Activated CD4-positive, alpha-beta T cell treated with anti-CD3 and anti-CD28 coated beads, Interleukin-2, amount 10 ng/mL, durations not matched to agents 7 days and 5 days (primary cell): Measurements from ENCODE around the gene UBAC1. TPM values are rescaled to one million over a fixed set of nuclear protein-coding genes. Genes with fewer than 3 reads are reported as not detected.

Experiments
- CTCF ChIA-PET: fragments of 350-600 bp; sonication (Branson Sonifier 250); formaldehyde crosslinking; loops from one replicate; lab custom pipeline; 2021; ENCODE audit warnings: antibody characterized with exemption; lab: Charles Lee
- POLR2A ChIA-PET: fragments of 350-600 bp; sonication (Branson Sonifier 250); formaldehyde crosslinking; loops from one replicate; lab custom pipeline; 2021; ENCODE audit warnings: antibody characterized with exemption; lab: Charles Lee
- DNase-seq: peaks from one replicate; pipeline ENCODE4 v3.0.0-alpha.2; 2020
- H3K27ac Mint-ChIP-seq: one replicate; pipeline ENCODE4 v1.8.0; 2021; ENCODE audit warnings: mild to moderate bottlenecking, moderate library complexity, mixed read lengths
- H3K27me3 Mint-ChIP-seq: one replicate; pipeline ENCODE4 v1.8.0; 2021; ENCODE audit warnings: mixed read lengths
- H3K36me3 Mint-ChIP-seq: one replicate; pipeline ENCODE4 v1.8.0; 2021; ENCODE audit warnings: low read depth, mixed read lengths
- H3K4me1 Mint-ChIP-seq: one replicate; pipeline ENCODE4 v1.8.0; 2021; ENCODE audit warnings: mixed read lengths
- H3K4me3 Mint-ChIP-seq: one replicate; pipeline ENCODE4 v1.8.0; 2021; ENCODE audit warnings: mild to moderate bottlenecking, moderate library complexity, mixed read lengths
- H3K9me3 Mint-ChIP-seq: one replicate; pipeline ENCODE4 v1.8.0; 2021; ENCODE audit warnings: mixed read lengths
- total RNA-seq, 2 experiments: library from RNA; stranded (reverse); gene quantifications; one replicate each; pipeline ENCODE4 v1.2.3, GENCODE V29; 2021

UBAC1 gene
- total RNA-seq, 2 experiments from 2014 or later: 29.7 to 32.6 TPM

- no peaks in the 10 kb centered on the region for H3K27me3 Mint-ChIP-seq
- DNase-seq: no peak
- H3K4me1 Mint-ChIP-seq: peaks cover 15% of the 10 kb centered on the region
- POLR2A ChIA-PET: no interaction called here
- CTCF ChIA-PET: no interaction called here
- no peaks in the 10 kb centered on the region for H3K9me3 Mint-ChIP-seq
- H3K27ac Mint-ChIP-seq: no peak overlapping the region
- H3K36me3 Mint-ChIP-seq: no peaks in the 10 kb centered on the region
- H3K4me3 Mint-ChIP-seq: no peak overlapping the region
Measured at GRCh38 chr9:135980926-135981630, 19.9 kb upstream of the UBAC1 start.

GRCh38 chr9:135979547-135980166, 18.5 kb upstream of the UBAC1 start:
- Mint-ChIP-seq H3K27me3 (no peaks in the 10 kb centered on the region), H3K36me3 (no peaks in the 10 kb centered on the region), H3K9me3 (no peaks in the 10 kb centered on the region), H3K4me1 (peaks cover 15% of the 10 kb centered on the region), H3K4me3 (no peak overlapping the region), H3K27ac (peak overlapping the region; percentile 90)
- CTCF ChIA-PET: no interaction called here
- no peak for DNase-seq
- POLR2A ChIA-PET: no interaction called here

- ChIA-PET POLR2A (no interaction called here), CTCF (no interaction called here)
- DNase-seq: peak; percentile 84
- H3K27me3 Mint-ChIP-seq: no peaks in the 10 kb centered on the region
- peak overlapping the region; percentile 90 for H3K27ac Mint-ChIP-seq
- peak overlapping the region; percentile 63 for H3K4me3 Mint-ChIP-seq
- H3K36me3 Mint-ChIP-seq: no peaks in the 10 kb centered on the region
- H3K4me1 Mint-ChIP-seq: peaks cover 17% of the 10 kb centered on the region
- no peaks in the 10 kb centered on the region for H3K9me3 Mint-ChIP-seq
Measured at GRCh38 chr9:135978642-135979546, 17.7 kb upstream of the UBAC1 start.

GRCh38 chr9:135976944-135977343, 15.8 kb upstream of the UBAC1 start:
- POLR2A ChIA-PET: no interaction called here
- Mint-ChIP-seq H3K4me3 (no peak overlapping the region), H3K27ac (peak overlapping the region; percentile 54), H3K9me3 (no peaks in the 10 kb centered on the region), H3K27me3 (no peaks in the 10 kb centered on the region), H3K4me1 (peaks cover 26% of the 10 kb centered on the region), H3K36me3 (no peaks in the 10 kb centered on the region)
- DNase-seq: no peak
- CTCF ChIA-PET: no interaction called here

- H3K4me1 Mint-ChIP-seq: peaks cover 26% of the 10 kb centered on the region
- H3K27me3 Mint-ChIP-seq: no peaks in the 10 kb centered on the region
- no peak overlapping the region for H3K4me3 Mint-ChIP-seq
- no peaks in the 10 kb centered on the region for H3K9me3 Mint-ChIP-seq
- ChIA-PET CTCF (no interaction called here), POLR2A (no interaction called here)
- DNase-seq: no peak
- peak overlapping the region; percentile 54 for H3K27ac Mint-ChIP-seq
- no peaks in the 10 kb centered on the region for H3K36me3 Mint-ChIP-seq
Measured at GRCh38 chr9:135976531-135976930, 15.4 kb upstream of the UBAC1 start.

- CTCF ChIA-PET: interaction anchor here (1.7 kb wide), 1 partner anchor 147 kb away, joined by 5 read pairs; no protein-coding TSS in a partner anchor
Measured at GRCh38 chr9:135975834-135976233, 14.7 kb upstream of the UBAC1 start.

GRCh38 chr9:135974220-135974573, 13.0 kb upstream of the UBAC1 start:
- Mint-ChIP-seq H3K36me3 (no peaks in the 10 kb centered on the region), H3K27ac (no peak overlapping the region), H3K9me3 (no peaks in the 10 kb centered on the region), H3K27me3 (no peaks in the 10 kb centered on the region), H3K4me3 (no peak overlapping the region), H3K4me1 (peaks cover 21% of the 10 kb centered on the region)
- no peak for DNase-seq
- ChIA-PET CTCF (interaction anchor here (0.9 to 1.7 kb wide), 3 partner anchors 16 to 148 kb away, joined by 3 to 5 read pairs (median 4); no protein-coding TSS in a partner anchor), POLR2A (no interaction called here)

More at GRCh38 chr9:135975834-135976233, 14.7 kb upstream of the UBAC1 start:
- H3K9me3 Mint-ChIP-seq: no peaks in the 10 kb centered on the region
- no peaks in the 10 kb centered on the region for H3K27me3 Mint-ChIP-seq
- POLR2A ChIA-PET: no interaction called here
- no peak for DNase-seq
- H3K4me3 Mint-ChIP-seq: no peak overlapping the region
- H3K4me1 Mint-ChIP-seq: peaks cover 26% of the 10 kb centered on the region
- H3K36me3 Mint-ChIP-seq: no peaks in the 10 kb centered on the region
- H3K27ac Mint-ChIP-seq: no peak overlapping the region

GRCh38 chr9:135973277-135974219, 12.4 kb upstream of the UBAC1 start:
- CTCF ChIA-PET: interaction anchor here (0.9 to 1.4 kb wide), 2 partner anchors 17 to 49 kb away, joined by 3 to 4 read pairs; no protein-coding TSS in a partner anchor
- H3K4me3 Mint-ChIP-seq: no peak overlapping the region
- DNase-seq: no peak
- no peaks in the 10 kb centered on the region for H3K27me3 Mint-ChIP-seq
- no peaks in the 10 kb centered on the region for H3K36me3 Mint-ChIP-seq
- no peaks in the 10 kb centered on the region for H3K9me3 Mint-ChIP-seq
- H3K4me1 Mint-ChIP-seq: peaks cover 15% of the 10 kb centered on the region
- POLR2A ChIA-PET: no interaction called here
- H3K27ac Mint-ChIP-seq: no peak overlapping the region

GRCh38 chr9:135971892-135972291, 10.7 kb upstream of the UBAC1 start:
- Mint-ChIP-seq H3K4me3 (no peak overlapping the region), H3K36me3 (no peaks in the 10 kb centered on the region), H3K27ac (no peak overlapping the region), H3K4me1 (peaks cover 20% of the 10 kb centered on the region), H3K27me3 (no peaks in the 10 kb centered on the region), H3K9me3 (no peaks in the 10 kb centered on the region)
- POLR2A ChIA-PET: no interaction called here
- CTCF ChIA-PET: no interaction called here
- DNase-seq: peak; percentile 71

- CTCF ChIA-PET: interaction anchor here (1.3 kb wide), 1 partner anchor 10 kb away, joined by 3 read pairs; the partner anchor contains the start of gene UBAC1
- no peak overlapping the region for H3K4me3 Mint-ChIP-seq
- no peak overlapping the region for H3K27ac Mint-ChIP-seq
- no peaks in the 10 kb centered on the region for H3K27me3 Mint-ChIP-seq
- H3K36me3 Mint-ChIP-seq: no peaks in the 10 kb centered on the region
- POLR2A ChIA-PET: no interaction called here
- peaks cover 17% of the 10 kb centered on the region for H3K4me1 Mint-ChIP-seq
- DNase-seq: no peak
- H3K9me3 Mint-ChIP-seq: no peaks in the 10 kb centered on the region
Measured at GRCh38 chr9:135971111-135971766, 10.1 kb upstream of the UBAC1 start.

GRCh38 chr9:135970128-135970815, 9.1 kb upstream of the UBAC1 start:
- H3K27ac Mint-ChIP-seq: no peak overlapping the region
- DNase-seq: no peak
- POLR2A ChIA-PET: no interaction called here
- H3K27me3 Mint-ChIP-seq: no peaks in the 10 kb centered on the region
- H3K4me3 Mint-ChIP-seq: no peak overlapping the region
- CTCF ChIA-PET: interaction anchor here (0.6 to 1.3 kb wide), 2 partner anchors 9 to 68 kb away, joined by 3 read pairs; partner anchors contain the start of gene UBAC1
- H3K36me3 Mint-ChIP-seq: no peaks in the 10 kb centered on the region
- H3K9me3 Mint-ChIP-seq: no peaks in the 10 kb centered on the region
- H3K4me1 Mint-ChIP-seq: peaks cover 17% of the 10 kb centered on the region
